BJ (cell line): ENCODE results near the gene CS. TPM values are rescaled to one million over a fixed set of nuclear protein-coding genes. Genes with fewer than 3 reads are reported as not detected.
A peak's percentile ranks its signal among the peaks of the same experiment; 100 is the strongest.
"Not testable (repeated sequence)": the region's sequence is repeated elsewhere in the genome, so short reads cannot be mapped to it uniquely, and the experiment has no call there.

ENCODE experiments used
- CTCF ChIA-PET: fragments of 350-600 bp; formaldehyde crosslinking; extraction: SDS; loops from one replicate; lab custom pipeline; 2021; ENCODE audit warnings: antibody characterized with exemption, inconsistent platforms; lab: Yijun Ruan, JAX
- POLR2A ChIA-PET: fragments of 300-600 bp; sonication (Branson Sonifier 250); formaldehyde crosslinking; extraction: SDS; loops from one replicate; lab custom pipeline; 2021; ENCODE audit warnings: antibody characterized with exemption; lab: Charles Lee
- DNase-seq: peaks from one replicate; pipeline ENCODE4 v3.0.0-alpha.2; 2011; ENCODE audit warnings: low read depth
- H3K27me3 ChIP-seq: 2 replicates; pipeline ENCODE4 v1.6.0; 2011; ENCODE audit warnings: low read length; ENCODE audit not compliant: control insufficient read depth, insufficient read depth
- H3K36me3 ChIP-seq: 2 replicates; pipeline ENCODE4 v1.5.1; 2011; ENCODE audit warnings: low read length; ENCODE audit not compliant: control insufficient read depth, insufficient read depth
- H3K4me3 ChIP-seq: 2 replicates; pipeline ENCODE4 v1.5.1; 2011; ENCODE audit warnings: low read depth, mild to moderate bottlenecking, control low read depth, low read length
- CTCF ChIP-seq: IDR thresholded peaks from 2 replicates; pipeline ENCODE4 v1.5.1; 2011; ENCODE audit warnings: low read depth, mild to moderate bottlenecking, control low read depth, inconsistent platforms, low read length, moderate library complexity; ENCODE audit not compliant: insufficient read depth
- polyA plus RNA-seq: library from polyadenylated mRNA; depleted of rRNA; stranded (reverse); fragments of >200 nt; gene quantifications from 2 replicates; pipeline ENCODE4 v1.2.3, GENCODE V29; 2011

The CS gene
- polyA plus RNA-seq, 1 experiment, result 150 TPM

GRCh38 chr12:56280849-56281248, 19.3 kb downstream of the CS start:
- Histone ChIP-seq H3K36me3 (peaks cover 9% of the 10 kb centered on the region), H3K27me3 (no peaks in the 10 kb centered on the region), H3K4me3 (no peak overlapping the region)
- ChIA-PET POLR2A (no interaction called here), CTCF (interaction anchor here (1.0 kb wide), 1 partner anchor 22 kb away, joined by 3 read pairs; no protein-coding TSS in a partner anchor)
- no peak for TF ChIP-seq CTCF
- DNase-seq, result no peak

DNA sequence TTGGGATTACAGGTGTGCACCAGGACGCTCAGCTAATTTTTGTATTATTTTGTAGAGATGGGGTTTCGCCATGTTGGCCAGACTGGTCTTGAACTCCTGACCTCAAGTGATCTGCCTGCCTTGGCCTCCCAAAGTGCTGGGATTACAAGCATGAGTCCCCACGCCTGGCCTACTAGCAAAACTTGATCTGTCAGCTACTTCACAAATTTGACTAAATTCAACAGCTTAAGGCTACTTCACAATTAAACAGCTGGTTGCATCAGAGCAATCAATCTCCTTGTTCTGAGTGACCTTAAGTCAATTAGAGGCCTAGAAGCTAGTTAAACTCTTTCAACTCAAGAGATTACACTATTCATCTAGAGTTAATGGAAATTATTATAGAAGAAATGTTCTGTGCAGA, 21.2 kb downstream of the CS start:
- CTCF ChIA-PET, result interaction anchor here (1.0 to 1.1 kb wide), 3 partner anchors 8 to 89 kb away, joined by 3 read pairs; partner anchors contain the start of gene SMARCC2
- H3K4me3 ChIP-seq, result no peak overlapping the region
- POLR2A ChIA-PET, result no interaction called here
- no peaks in the 10 kb centered on the region for H3K27me3 ChIP-seq
- peaks cover 12% of the 10 kb centered on the region for H3K36me3 ChIP-seq
- TF ChIP-seq CTCF, result no peak
- no peak for DNase-seq

- peaks cover 12% of the 10 kb centered on the region for H3K36me3 ChIP-seq
Observed at GRCh38 chr12:56274299-56274698, 25.8 kb downstream of the CS start.

GRCh38 chr12:56272468-56272867, 27.7 kb downstream of the CS start:
- DNase-seq, H3K4me3 ChIP-seq, H3K27me3 ChIP-seq, POLR2A ChIA-PET: not testable (repeated sequence)
- peaks cover 11% of the 10 kb centered on the region for H3K36me3 ChIP-seq
- CTCF ChIA-PET, result interaction anchor here (0.9 to 1.7 kb wide), 2 partner anchors 14 to 80 kb away, joined by 3 to 6 read pairs; partner anchors contain the start of gene ANKRD52

More at GRCh38 chr12:56274299-56274698, 25.8 kb downstream of the CS start:
- Histone ChIP-seq H3K27me3 (no peaks in the 10 kb centered on the region), H3K4me3 (no peak overlapping the region)
- CTCF ChIA-PET, result interaction anchor here (0.8 kb wide), 1 partner anchor 52 kb away, joined by 3 read pairs; no protein-coding TSS in a partner anchor
- DNase-seq, result no peak
- no peak for TF ChIP-seq CTCF
- POLR2A ChIA-PET, result no interaction called here

GRCh38 chr12:56271031-56271430, 29.1 kb downstream of the CS start:
- ChIA-PET CTCF (interaction anchor here (1.0 to 3.6 kb wide), 6 partner anchors 8 to 225 kb away, joined by 3 to 13 read pairs (median 4); partner anchors contain the start of genes RNF41 and SMARCC2), POLR2A (no interaction called here)
- peak; percentile 68 for TF ChIP-seq CTCF
- DNase-seq, result no peak
- Histone ChIP-seq H3K4me3 (no peak overlapping the region), H3K36me3 (peaks cover 11% of the 10 kb centered on the region), H3K27me3 (no peaks in the 10 kb centered on the region)
